HL-60 (cell line): Measurements from ENCODE around the gene POU2AF1.

Experiments
- DNase-seq, 2 experiments: peaks; one replicate each; pipeline ENCODE4 v3.0.0-alpha.2; 2010 to 2020; ENCODE audit warnings: low read depth in 1 of 2, low spot score in 1 of 2
- H3K27ac ChIP-seq: fragments of 250-450 bp; sonication (Bioruptor Pico); replicated peaks from 2 replicates; pipeline ENCODE4 v1.5.1; 2020; ENCODE audit warnings: mild to moderate bottlenecking, moderate library complexity
- H3K27me3 ChIP-seq: fragments of 250-450 bp; sonication (Bioruptor Pico); 2 replicates; pipeline ENCODE4 v1.5.1; 2021; ENCODE audit warnings: mild to moderate bottlenecking, moderate library complexity; ENCODE audit not compliant: insufficient read depth, poor library complexity, severe bottlenecking
- H3K4me3 ChIP-seq: replicated peaks from 2 replicates; pipeline ENCODE4 v1.5.1; 2011; ENCODE audit warnings: mild to moderate bottlenecking, control low read depth, low read length; ENCODE audit not compliant: insufficient read depth
- CTCF ChIP-seq: IDR thresholded peaks from one replicate; pipeline ENCODE4 v1.5.1; 2011; ENCODE audit warnings: low read length, control low read depth, inconsistent platforms; ENCODE audit not compliant: insufficient read depth
- GABPA ChIP-seq: IDR thresholded peaks from 2 replicates; pipeline ENCODE4 v1.6.1; 2012; ENCODE audit warnings: low read depth
- POLR2AphosphoS5 ChIP-seq: IDR thresholded peaks from 2 replicates; pipeline ENCODE4 v1.6.1; 2012; ENCODE audit warnings: low read depth
- REST ChIP-seq: IDR thresholded peaks from 2 replicates; pipeline ENCODE4 v1.6.1; 2012; ENCODE audit warnings: low read depth; ENCODE audit not compliant: insufficient replicate concordance
- SPI1 ChIP-seq: IDR thresholded peaks from 2 replicates; pipeline ENCODE4 v1.6.1; 2012; ENCODE audit warnings: low read depth, mild to moderate bottlenecking, borderline replicate concordance

POU2AF1 gene

GRCh38 chr11:111352935-111353710 lies 26.0 kb downstream of the POU2AF1 start:
- no peak overlapping the region for H3K4me3 ChIP-seq
- no peaks in the 10 kb centered on the region for H3K27me3 ChIP-seq
- no peak for TF ChIP-seq CTCF
- no peak for TF ChIP-seq REST
- TF ChIP-seq GABPA: no peak
- no peak for TF ChIP-seq SPI1
- TF ChIP-seq POLR2AphosphoS5: no peak
- no peak for DNase-seq
- H3K27ac ChIP-seq: no peak overlapping the region

GRCh38 chr11:111352231-111352746 lies 26.8 kb downstream of the POU2AF1 start:
- no peak for DNase-seq
- TF ChIP-seq CTCF: no peak
- TF ChIP-seq REST: no peak
- TF ChIP-seq GABPA: no peak
- TF ChIP-seq POLR2AphosphoS5: no peak
- TF ChIP-seq SPI1: no peak
- no peaks in the 10 kb centered on the region for H3K27me3 ChIP-seq
- H3K4me3 ChIP-seq: no peak overlapping the region
- H3K27ac ChIP-seq: no peak overlapping the region

GRCh38 chr11:111351374-111352055 lies 27.6 kb downstream of the POU2AF1 start:
- no peak overlapping the region for H3K4me3 ChIP-seq
- no peak for DNase-seq
- H3K27ac ChIP-seq: no peak overlapping the region
- H3K27me3 ChIP-seq: no peaks in the 10 kb centered on the region
- no peak for TF ChIP-seq REST
- TF ChIP-seq CTCF: no peak
- no peak for TF ChIP-seq GABPA
- TF ChIP-seq POLR2AphosphoS5: no peak
- TF ChIP-seq SPI1: no peak
